ENCODE results near the gene APBB2. TPM values are rescaled to one million over a fixed set of nuclear protein-coding genes. Genes with fewer than 3 reads are reported as not detected.
"Not testable (repeated sequence)": the region's sequence is repeated elsewhere in the genome, so short reads cannot be mapped to it uniquely, and the experiment has no call there.

APBB2 gene
- total RNA-seq, 1 donor, result 3.7 TPM

GRCh38 chr4:40828661-40829060 lies 385.7 kb downstream of the APBB2 start:
- Histone ChIP-seq H3K4me1 (ENCODE audit: insufficient read depth, low read length) (peaks cover 8% of the 10 kb centered on the region), H3K4me3 (ENCODE audit: low read length) (no peak overlapping the region), H3K27me3 (ENCODE audit: insufficient read depth, low read length) (no peaks in the 10 kb centered on the region), H3K9me3 (ENCODE audit: low read depth, low read length) (no peaks in the 10 kb centered on the region)

DNA sequence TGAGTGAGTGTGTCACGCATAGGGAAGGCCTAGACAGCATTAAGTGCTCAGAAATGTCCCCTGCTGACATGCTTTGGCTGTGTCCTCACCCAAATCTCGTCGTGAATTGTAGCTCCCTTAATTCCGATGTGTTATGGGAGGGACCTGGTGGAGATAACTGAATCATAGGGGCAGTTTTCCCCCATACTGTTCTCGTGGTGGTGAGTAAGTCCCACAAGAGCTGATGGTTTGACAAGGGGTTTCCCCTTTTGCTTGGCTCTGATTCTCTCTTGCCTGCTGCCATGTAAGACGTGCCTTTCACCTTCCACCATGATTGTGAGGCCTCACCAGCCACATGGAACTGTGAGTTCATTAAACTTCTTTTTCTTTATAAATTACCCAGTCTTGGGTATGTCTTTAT lies 386.6 kb downstream of the APBB2 start:
- no peaks in the 10 kb centered on the region for H3K9me3 ChIP-seq (ENCODE audit: low read depth, low read length)
- H3K27me3 ChIP-seq (ENCODE audit: insufficient read depth, low read length), result no peaks in the 10 kb centered on the region
- no peak overlapping the region for H3K4me3 ChIP-seq (ENCODE audit: low read length)
- H3K4me1 ChIP-seq (ENCODE audit: insufficient read depth, low read length), result peaks cover 8% of the 10 kb centered on the region

GRCh38 chr4:40826821-40827220 lies 387.5 kb downstream of the APBB2 start:
- no peaks in the 10 kb centered on the region for H3K27me3 ChIP-seq (ENCODE audit: insufficient read depth, low read length)

GRCh38 chr4:40825014-40825838 lies 389.1 kb downstream of the APBB2 start:
- Histone ChIP-seq H3K9me3 (ENCODE audit: low read depth, low read length) (no peaks in the 10 kb centered on the region), H3K4me1 (ENCODE audit: insufficient read depth, low read length) (peaks cover 8% of the 10 kb centered on the region), H3K27me3 (ENCODE audit: insufficient read depth, low read length) (no peaks in the 10 kb centered on the region), H3K4me3 (ENCODE audit: low read length) (no peak overlapping the region)

More at GRCh38 chr4:40826821-40827220, 387.5 kb downstream of the APBB2 start:
- H3K4me3 ChIP-seq (ENCODE audit: low read length), result no peak overlapping the region
- no peaks in the 10 kb centered on the region for H3K9me3 ChIP-seq (ENCODE audit: low read depth, low read length)
- peaks cover 8% of the 10 kb centered on the region for H3K4me1 ChIP-seq (ENCODE audit: insufficient read depth, low read length)

GRCh38 chr4:40822420-40823166 lies 391.7 kb downstream of the APBB2 start:
- H3K4me3 ChIP-seq (ENCODE audit: low read length), result no peak overlapping the region
- no peaks in the 10 kb centered on the region for H3K27me3 ChIP-seq (ENCODE audit: insufficient read depth, low read length)
- no peaks in the 10 kb centered on the region for H3K4me1 ChIP-seq (ENCODE audit: insufficient read depth, low read length)
- H3K9me3 ChIP-seq (ENCODE audit: low read depth, low read length), result no peaks in the 10 kb centered on the region

DNA sequence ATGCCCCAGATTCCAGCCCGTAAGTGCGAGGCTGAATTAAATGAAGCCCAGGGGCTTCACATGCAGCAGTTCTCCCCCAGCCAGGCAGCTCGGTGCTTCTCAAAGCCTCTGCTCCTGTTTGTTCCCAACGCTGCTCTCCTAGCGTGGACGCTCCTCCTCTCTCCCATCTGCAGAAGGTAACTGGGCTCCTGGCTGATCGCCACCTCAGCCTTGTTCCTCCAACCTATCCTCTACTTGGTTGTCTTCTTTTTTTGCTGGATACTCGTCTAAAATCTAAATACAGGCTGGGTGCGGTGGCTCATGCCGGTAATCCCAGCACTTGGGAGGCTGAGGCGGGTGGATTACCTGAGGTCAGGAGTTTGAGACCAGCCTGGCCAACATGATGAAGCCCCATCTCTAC lies 394.2 kb downstream of the APBB2 start:
- Histone ChIP-seq H3K9me3 (ENCODE audit: low read depth, low read length) (no peaks in the 10 kb centered on the region), H3K27me3 (ENCODE audit: insufficient read depth, low read length) (no peaks in the 10 kb centered on the region), H3K4me3 (ENCODE audit: low read length) (no peak overlapping the region), H3K4me1 (ENCODE audit: insufficient read depth, low read length) (no peaks in the 10 kb centered on the region)

DNA sequence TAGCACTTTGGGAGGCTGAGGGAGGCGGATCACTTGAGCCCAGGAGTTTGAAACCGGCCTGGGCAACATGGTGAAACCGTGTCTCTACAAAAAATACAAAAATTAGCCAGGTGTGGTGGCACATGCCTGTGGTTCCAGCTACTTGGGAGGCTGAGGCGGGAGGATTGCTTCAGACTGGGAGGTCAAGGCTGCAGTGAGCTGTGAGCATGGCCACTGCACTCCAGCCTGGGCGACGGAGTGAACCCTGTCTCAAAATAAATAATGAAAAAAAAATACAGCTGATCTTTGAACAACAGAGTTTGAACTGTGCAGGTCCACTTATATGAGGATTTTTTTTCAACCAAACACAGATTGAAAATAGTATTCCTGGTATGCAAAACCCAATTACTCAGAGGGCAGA lies 397.2 kb downstream of the APBB2 start:
- H3K4me1 ChIP-seq (ENCODE audit: insufficient read depth, low read length); H3K9me3 ChIP-seq (ENCODE audit: low read depth, low read length); H3K4me3 ChIP-seq (ENCODE audit: low read length); H3K27me3 ChIP-seq (ENCODE audit: insufficient read depth, low read length): not testable (repeated sequence)

DNA sequence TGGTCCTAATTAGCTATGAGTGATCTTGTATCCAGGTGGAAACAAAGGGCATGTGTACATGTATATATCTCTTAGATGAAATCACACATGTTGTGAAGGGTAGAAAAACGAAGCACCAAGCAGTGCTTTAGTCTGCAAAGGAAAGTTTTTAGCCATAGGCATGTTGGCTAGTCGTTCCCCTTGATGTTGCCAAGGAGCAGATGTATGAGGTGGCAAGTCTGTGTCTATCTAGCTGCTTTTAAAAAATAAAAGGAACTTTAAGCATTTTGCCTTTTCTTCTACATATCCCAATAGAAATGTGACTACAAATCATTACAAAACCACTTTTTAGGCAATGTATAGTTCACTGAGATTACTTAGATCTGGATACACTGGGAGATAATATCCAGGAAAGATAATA lies 401.5 kb downstream of the APBB2 start:
- Histone ChIP-seq H3K4me3 (ENCODE audit: low read length) (no peak overlapping the region), H3K27me3 (ENCODE audit: insufficient read depth, low read length) (no peaks in the 10 kb centered on the region), H3K9me3 (ENCODE audit: low read depth, low read length) (no peaks in the 10 kb centered on the region), H3K4me1 (ENCODE audit: insufficient read depth, low read length) (peaks cover 19% of the 10 kb centered on the region)

DNA sequence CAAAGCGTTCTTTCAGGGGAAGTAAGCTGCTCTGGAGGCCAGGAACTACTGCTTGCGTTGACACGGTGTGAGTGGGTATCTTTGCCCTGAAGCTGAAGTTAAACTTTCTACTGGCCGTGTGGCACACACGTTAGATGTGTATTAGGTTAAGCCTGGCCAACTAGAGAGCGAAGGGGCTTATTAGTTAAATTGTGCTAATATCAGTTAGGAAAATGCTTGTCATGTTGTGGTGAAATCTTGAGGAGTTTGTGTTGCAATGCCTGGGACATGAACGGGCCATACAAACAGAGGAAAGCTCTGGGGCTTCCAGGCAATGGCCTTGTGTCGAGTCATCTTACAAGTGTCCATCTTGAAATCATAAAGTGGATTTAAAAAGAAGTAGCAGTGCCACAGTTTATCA lies 402.0 kb downstream of the APBB2 start:
- no peak overlapping the region for H3K4me3 ChIP-seq (ENCODE audit: low read length)
- peaks cover 24% of the 10 kb centered on the region for H3K4me1 ChIP-seq (ENCODE audit: insufficient read depth, low read length)
- H3K9me3 ChIP-seq (ENCODE audit: low read depth, low read length), result no peaks in the 10 kb centered on the region
- H3K27me3 ChIP-seq (ENCODE audit: insufficient read depth, low read length), result no peaks in the 10 kb centered on the region

DNA sequence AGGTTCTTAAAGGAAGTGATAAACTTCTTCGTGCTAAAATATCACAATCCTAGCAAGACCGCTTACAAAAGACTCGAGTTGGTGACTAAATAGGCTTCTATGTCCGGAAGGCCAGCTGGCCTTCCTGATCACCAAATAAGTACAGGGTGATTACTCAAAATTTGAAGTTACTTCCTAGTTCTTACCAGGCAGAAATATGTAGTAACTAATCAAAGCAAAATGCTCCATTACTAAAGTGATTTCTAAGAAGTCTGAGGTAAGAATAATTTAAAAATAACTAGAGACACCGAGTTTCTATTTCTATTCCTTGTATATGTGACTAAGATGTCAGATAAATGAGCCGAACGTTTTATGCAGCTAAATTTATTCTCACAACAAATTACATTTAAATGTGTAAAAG lies 402.4 kb downstream of the APBB2 start:
- Histone ChIP-seq H3K4me3 (ENCODE audit: low read length) (no peak overlapping the region), H3K4me1 (ENCODE audit: insufficient read depth, low read length) (peaks cover 26% of the 10 kb centered on the region), H3K9me3 (ENCODE audit: low read depth, low read length) (no peaks in the 10 kb centered on the region), H3K27me3 (ENCODE audit: insufficient read depth, low read length) (no peaks in the 10 kb centered on the region)

GRCh38 chr4:40808926-40809457 lies 405.4 kb downstream of the APBB2 start:
- H3K4me1 ChIP-seq (ENCODE audit: insufficient read depth, low read length), result peaks cover 36% of the 10 kb centered on the region
- no peaks in the 10 kb centered on the region for H3K9me3 ChIP-seq (ENCODE audit: low read depth, low read length)
- H3K27me3 ChIP-seq (ENCODE audit: insufficient read depth, low read length), result no peaks in the 10 kb centered on the region
- H3K4me3 ChIP-seq (ENCODE audit: low read length), result no peak overlapping the region

GRCh38 chr4:40804598-40804997 lies 409.7 kb downstream of the APBB2 start:
- H3K9me3 ChIP-seq (ENCODE audit: low read depth, low read length), result no peaks in the 10 kb centered on the region
- H3K27me3 ChIP-seq (ENCODE audit: insufficient read depth, low read length), result no peaks in the 10 kb centered on the region
- no peak overlapping the region for H3K4me3 ChIP-seq (ENCODE audit: low read length)
- peaks cover 28% of the 10 kb centered on the region for H3K4me1 ChIP-seq (ENCODE audit: insufficient read depth, low read length)

DNA sequence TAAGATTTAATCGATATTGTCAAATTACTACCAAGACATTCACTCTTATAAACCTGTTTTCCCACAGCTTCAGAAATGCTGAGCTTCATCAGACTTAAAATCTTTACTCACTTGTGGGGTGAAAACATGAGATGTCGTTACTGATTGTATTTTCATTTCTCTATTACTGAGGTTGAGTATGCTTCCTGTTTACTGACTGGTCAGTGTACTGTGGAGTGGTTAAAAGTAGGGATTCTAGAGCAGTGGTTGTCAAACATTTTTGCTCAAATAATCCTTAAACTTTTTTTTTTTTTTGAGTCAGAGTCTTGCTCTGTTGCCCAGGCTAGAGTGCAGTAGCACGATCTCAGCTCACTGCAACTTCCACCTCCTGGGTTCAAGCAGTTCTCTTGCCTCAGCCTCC lies 414.3 kb downstream of the APBB2 start:
- Histone ChIP-seq H3K4me3 (ENCODE audit: low read length) (no peak overlapping the region), H3K27me3 (ENCODE audit: insufficient read depth, low read length) (no peaks in the 10 kb centered on the region), H3K9me3 (ENCODE audit: low read depth, low read length) (no peaks in the 10 kb centered on the region), H3K4me1 (ENCODE audit: insufficient read depth, low read length) (peaks cover 12% of the 10 kb centered on the region)

DNA sequence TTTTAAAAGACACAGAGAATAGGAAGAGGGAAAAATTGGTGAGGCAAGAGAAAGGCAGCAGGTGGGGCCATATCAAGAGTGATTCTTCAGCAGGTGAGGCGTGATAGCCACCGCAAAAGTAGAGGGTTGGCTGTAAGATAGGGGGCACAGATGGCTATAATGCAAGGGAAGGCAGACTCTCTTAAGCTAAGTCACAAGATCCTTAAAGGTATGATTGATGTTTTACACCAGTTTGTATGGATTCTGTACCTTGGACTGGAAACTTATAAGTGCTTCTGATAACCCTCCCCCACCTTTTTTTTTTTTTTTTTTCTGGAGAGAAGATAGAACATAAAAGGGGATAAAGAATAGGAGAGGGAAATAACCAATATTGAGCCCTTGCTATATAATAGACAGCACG lies 424.6 kb downstream of the APBB2 start:
- H3K9me3 ChIP-seq (ENCODE audit: low read depth, low read length), result no peaks in the 10 kb centered on the region
- no peak overlapping the region for H3K4me3 ChIP-seq (ENCODE audit: low read length)
- H3K4me1 ChIP-seq (ENCODE audit: insufficient read depth, low read length), result peaks cover 11% of the 10 kb centered on the region
- H3K27me3 ChIP-seq (ENCODE audit: insufficient read depth, low read length), result no peaks in the 10 kb centered on the region

GRCh38 chr4:40789031-40789430 lies 425.3 kb downstream of the APBB2 start:
- Histone ChIP-seq H3K9me3 (ENCODE audit: low read depth, low read length) (no peaks in the 10 kb centered on the region), H3K4me1 (ENCODE audit: insufficient read depth, low read length) (peaks cover 11% of the 10 kb centered on the region), H3K4me3 (ENCODE audit: low read length) (no peak overlapping the region), H3K27me3 (ENCODE audit: insufficient read depth, low read length) (no peaks in the 10 kb centered on the region)

Data from mononuclear cell (primary cell).